Spleen (tissue), 11 donors: ENCODE results near the gene SENP3. TPM values are rescaled to one million over a fixed set of nuclear protein-coding genes. Genes with fewer than 3 reads are reported as not detected.

Experiments used
- DNase-seq: peaks from one replicate; pipeline ENCODE4 v3.0.0-alpha.2; 2020
- H3K27ac ChIP-seq, 8 donors: fragments of 200-600 bp; sonication (generic) in 7 of 8; 1 replicate in 4 of 8; 2 replicates in 4 of 8; pipeline versions ENCODE4 v1.5.0 to v1.8.0; 2016 to 2021; ENCODE audit warnings: inconsistent platforms in 4 of 8, mild to moderate bottlenecking in 4 of 8, moderate library complexity in 1 of 8
- H3K27me3 ChIP-seq, 7 donors: fragments of 200-600 bp; sonication (generic) in 6 of 7; replicated peaks in 1 of 7; 1 replicate in 4 of 7; 2 replicates in 3 of 7; pipeline versions ENCODE4 v1.5.0 to v1.8.0; 2016 to 2021; ENCODE audit warnings: inconsistent platforms in 3 of 7, mild to moderate bottlenecking in 1 of 7
- H3K36me3 ChIP-seq, 6 donors: fragments of 200-600 bp; sonication (generic) in 5 of 6; 1 replicate in 4 of 6; 2 replicates in 2 of 6; pipeline versions ENCODE4 v1.5.0 to v1.8.0; 2016 to 2021; ENCODE audit warnings: inconsistent platforms in 2 of 6
- H3K4me1 ChIP-seq, 6 donors: fragments of 200-600 bp; sonication (generic) in 5 of 6; 1 replicate in 3 of 6; 2 replicates in 3 of 6; pipeline versions ENCODE4 v1.5.0 to v1.8.0; 2016 to 2021; ENCODE audit warnings: inconsistent platforms in 3 of 6
- H3K4me3 ChIP-seq, 8 donors: fragments of 200-600 bp; sonication (generic) in 7 of 8; 1 replicate in 4 of 8; 2 replicates in 4 of 8; pipeline versions ENCODE4 v1.5.0 to v1.8.0; 2016 to 2021; ENCODE audit warnings: inconsistent platforms in 4 of 8, mild to moderate bottlenecking in 4 of 8, moderate library complexity in 2 of 8
- H3K9me3 ChIP-seq, 8 donors: fragments of 200-600 bp; sonication (generic) in 7 of 8; 1 replicate in 4 of 8; 2 replicates in 4 of 8; pipeline versions ENCODE4 v1.5.0 to v1.8.0; 2016 to 2021; ENCODE audit warnings: inconsistent platforms in 4 of 8
- CTCF ChIP-seq, 11 experiments: fragments of 200-600 bp in 7 of 11; fragments of 450-650 bp in 4 of 11; sonication (generic) in 4 of 11; IDR thresholded peaks in 8 of 11; conservative IDR thresholded peaks in 3 of 11; 1 replicate in 7 of 11; 2 replicates in 4 of 11; pipeline versions ENCODE4 v1.4.0 to v1.8.0; 2016 to 2021; ENCODE audit warnings: antibody characterized with exemption in 11 of 11, inconsistent platforms in 4 of 11, mild to moderate bottlenecking in 1 of 11
- POLR2A ChIP-seq, 3 donors: fragments of 450-650 bp; IDR thresholded peaks; one replicate each; pipeline ENCODE4 v1.5.1; 2017; ENCODE audit warnings: antibody characterized with exemption in 3 of 3, mild to moderate bottlenecking in 1 of 3
- POLR2AphosphoS5 ChIP-seq, 3 donors: sonication (generic); formaldehyde crosslinking; IDR thresholded peaks; one replicate each; pipeline ENCODE4 v1.5.1; 2017; ENCODE audit warnings: antibody characterized with exemption in 3 of 3
- WGBS, 5 donors: extraction: QIAGEN DNeasy Blood & Tissue Kit in 3 of 5; methylation state at CpG; one replicate each; pipeline versions ENCODE4 v1.1.5 to v1.1.7; 2013 to 2018; 5-methylcytosine and 5-hydroxymethylcytosine counted together
- intact Hi-C: fragments of 100-400 bp; cut with DNase I; formaldehyde crosslinking; loops from one replicate; pipeline ENCODE4 v1.15.0; 2023; ENCODE audit warnings: low total_unique reads
- polyA plus RNA-seq, 3 donors: library from polyadenylated mRNA; stranded (reverse); fragments of 200-250 nt; gene quantifications; one replicate each; pipeline ENCODE4 v1.2.1, GENCODE V29; 2013
- total RNA-seq, 7 donors: library from RNA; depleted of rRNA in 3 of 7; stranded (reverse); fragments of >200 nt in 3 of 7; fragmentation: NEBNext Ultra II Directional in 4 of 7; extraction: Animal tissue kit (Norgen Biotek cat#: 25700) in 4 of 7; gene quantifications; one replicate each; pipeline versions ENCODE4 v1.1.0 to v1.2.1, GENCODE V29; 2016 to 2021
- donor health status: healthy with polysubstance abuse.
- donor health status: DM: no; HTN: no; CAD: no; lungs with moderate emphysema.
- donor health status: DM: no; HTN: no; CAD: no.
- donor health status: Bipolar disorder and iron deficiency.
- donor health status: healthy.
- donor health status: DM: no; HTN: no; CAD: no.
- donor health status: DM: yes; HTN: yes; CAD: no.

The SENP3 gene
- total and polyA plus RNA-seq, 10 donors: 36.3 to 71.7 (median 43.1) TPM

GRCh38 chr17:7611635-7612293, 50.0 kb downstream of the SENP3 start:
- intact Hi-C loops: no loop called here
- no peaks in the 10 kb centered on the region for H3K27me3 ChIP-seq
- H3K4me1 ChIP-seq: peaks cover 21 to 66% (median 37%) of the 10 kb centered on the region in 6 donors
- WGBS, 5 donors: 69 to 76% (median 72%) methylated on average over 3 of the region's 3 CpGs
- no peak overlapping the region for H3K27ac ChIP-seq
- no peak for TF ChIP-seq POLR2A (IDR thresholded peaks at IDR 0.05)
- no peak for TF ChIP-seq CTCF (IDR thresholded peaks at IDR 0.05 in 8 of 11, conservative IDR thresholded peaks at IDR 0.05 in 3 of 11)
- TF ChIP-seq POLR2AphosphoS5 (IDR thresholded peaks at IDR 0.05): no peak
- H3K9me3 ChIP-seq: no peaks in the 10 kb centered on the region
- no peak overlapping the region for H3K4me3 ChIP-seq
- H3K36me3 ChIP-seq: peaks cover 0 to 34% (median 3%) of the 10 kb centered on the region in 6 donors
- no peak for DNase-seq

- 90 to 100% (median 94%) methylated on average over 1 of the region's 1 CpG for WGBS, 5 donors
- H3K36me3 ChIP-seq: peaks cover 0 to 31% (median 3%) of the 10 kb centered on the region in 6 donors
- H3K4me3 ChIP-seq: no peak overlapping the region
- H3K27me3 ChIP-seq: no peaks in the 10 kb centered on the region
- no peak overlapping the region for H3K27ac ChIP-seq
- TF ChIP-seq POLR2A (IDR thresholded peaks at IDR 0.05) (no peak), CTCF (IDR thresholded peaks at IDR 0.05 in 8 of 11, conservative IDR thresholded peaks at IDR 0.05 in 3 of 11) (no peak), POLR2AphosphoS5 (IDR thresholded peaks at IDR 0.05) (no peak)
- no peaks in the 10 kb centered on the region for H3K9me3 ChIP-seq
- DNase-seq: no peak
- peaks cover 21 to 66% (median 37%) of the 10 kb centered on the region in 6 donors for H3K4me1 ChIP-seq
- intact Hi-C loops: no loop called here
Observed at GRCh38 chr17:7612294-7612640, 50.5 kb downstream of the SENP3 start.

GRCh38 chr17:7613769-7614424, 52.2 kb downstream of the SENP3 start:
- Histone ChIP-seq H3K27ac (peak overlapping the region; percentile 87 to 99 (median 92)), H3K36me3 (peaks cover 0 to 24% (median 3%) of the 10 kb centered on the region in 6 donors), H3K27me3 (no peaks in the 10 kb centered on the region), H3K4me3 (peak overlapping the region; percentile 70 to 95 (median 75)), H3K9me3 (no peaks in the 10 kb centered on the region), H3K4me1 (peaks cover 21 to 60% (median 37%) of the 10 kb centered on the region in 6 donors)
- WGBS, 5 donors: 11 to 20% (median 12%) methylated on average over 16 to 20 of the region's 20 CpGs
- intact Hi-C loops: no loop called here
- no peak for TF ChIP-seq POLR2AphosphoS5 (IDR thresholded peaks at IDR 0.05)
- no peak for TF ChIP-seq CTCF (IDR thresholded peaks at IDR 0.05 in 8 of 11, conservative IDR thresholded peaks at IDR 0.05 in 3 of 11)
- DNase-seq: no peak
